Psoas muscle (tissue), 8 donors: ENCODE measurements around the gene C16orf82. TPM values are rescaled to one million over a fixed set of nuclear protein-coding genes. Genes with fewer than 3 reads are reported as not detected.

ENCODE experiments used
- ATAC-seq, 4 donors: fragments of 200-7000 bp; cut with Tn5 transposase; one replicate each; pipeline ENCODE4 v1.9.1; 2020; ENCODE audit warnings: moderate library complexity in 3 of 4, mild to moderate bottlenecking in 2 of 4
- DNase-seq, 2 donors: peaks; one replicate each; pipeline ENCODE4 v3.0.0-alpha.2; 2020
- H3K27ac ChIP-seq: fragments of 200-600 bp; one replicate; pipeline ENCODE4 v1.8.0; 2022
- H3K27me3 ChIP-seq, 3 donors: fragments of 200-600 bp in 1 of 3; one replicate each; pipeline versions ENCODE4 v1.6.1 to v1.8.0; 2013 to 2022; ENCODE audit warnings: low read length in 2 of 3, mild to moderate bottlenecking in 2 of 3, moderate library complexity in 1 of 3; ENCODE audit not compliant: insufficient read depth in 3 of 3
- H3K36me3 ChIP-seq, 2 donors: fragments of 200-600 bp in 1 of 2; one replicate each; pipeline versions ENCODE4 v1.6.1 to v1.8.0; 2013 to 2022; ENCODE audit warnings: low read depth in 1 of 2, mild to moderate bottlenecking in 1 of 2, moderate library complexity in 1 of 2; ENCODE audit not compliant: insufficient read depth in 1 of 2
- H3K4me1 ChIP-seq: fragments of 200-600 bp; one replicate; pipeline ENCODE4 v1.8.0; 2022
- H3K4me3 ChIP-seq: fragments of 200-600 bp; one replicate; pipeline ENCODE4 v1.8.0; 2022; ENCODE audit warnings: mild to moderate bottlenecking
- H3K9me3 ChIP-seq: fragments of 200-600 bp; one replicate; pipeline ENCODE4 v1.8.0; 2022
- WGBS, 3 donors: extraction: QIAGEN DNeasy Blood & Tissue Kit; methylation state at CpG; one replicate each; pipeline versions ENCODE4 v1.1.6 to v1.1.7; 2013; 5-methylcytosine and 5-hydroxymethylcytosine counted together
- intact Hi-C, 2 donors: fragments of 100-400 bp; cut with DNase I; formaldehyde crosslinking; loops; one replicate each; pipeline versions ENCODE4 v1.11.0 to v1.14.2; 2022
- polyA plus RNA-seq, 3 donors: library from polyadenylated mRNA; stranded (reverse); fragments of 200-250 nt; gene quantifications; one replicate each; pipeline ENCODE4 v1.2.3, GENCODE V29; 2013
- total RNA-seq, 4 donors: library from RNA; stranded (reverse); fragmentation: NEBNext Ultra II Directional in 2 of 4; extraction: Animal tissue kit (Norgen Biotek cat#: 25700) in 2 of 4; gene quantifications; one replicate each; pipeline versions ENCODE4 v1.2.1 to v1.2.4, GENCODE V29; 2021 to 2023
- TF ChIP-seq, protein P1 (sequence below): fragments of 200-600 bp; IDR thresholded peaks from one replicate; pipeline ENCODE4 v1.8.0; 2022; ENCODE audit warnings: antibody characterized with exemption
- donor health status: healthy with polysubstance abuse.
- donor health status: DM: no; HTN: no; CAD: no; lungs with moderate emphysema.
- donor health status: Bipolar disorder and iron deficiency.
- donor health status: healthy.
- donor health status: DM: yes; HTN: yes; CAD: no.
- donor health status: DM: no; HTN: no; CAD: no.
- donor health status: DM: no; HTN: no; CAD: no.
- donor health status: DM: yes; HTN: yes; CAD: no.

C16orf82 gene
- total and polyA plus RNA-seq, 7 donors, result not detected

DNA sequence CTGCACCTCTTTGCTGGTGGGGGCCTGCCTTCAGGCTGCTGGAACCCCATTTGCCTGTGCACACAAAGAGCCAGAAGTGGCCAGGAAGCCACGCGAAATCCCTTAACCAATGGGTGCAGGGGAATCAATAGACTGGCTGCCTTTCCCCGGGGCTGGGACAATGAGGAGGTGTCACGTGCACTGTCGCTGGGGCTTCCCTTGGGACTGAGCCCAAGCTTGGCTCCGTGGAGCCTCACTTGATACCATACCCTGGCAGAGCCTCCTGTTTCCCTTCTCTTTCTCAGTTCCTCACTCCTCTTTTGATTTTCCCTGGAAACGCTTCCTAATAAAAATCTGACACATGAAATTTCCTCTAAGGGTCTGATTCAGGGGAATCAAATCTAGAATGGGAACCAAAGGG is 38.8 kb upstream of the C16orf82 start:
- peaks cover 0 to 2% (median 0%) of the 10 kb centered on the region in 3 donors for H3K27me3 ChIP-seq
- DNase-seq (no peak), ATAC-seq (no peak)
- H3K9me3 ChIP-seq, result no peaks in the 10 kb centered on the region
- WGBS, 3 donors, result 47 to 49% (median 48%) methylated on average over 7 of the region's 7 CpGs
- TF ChIP-seq, protein P1, sequence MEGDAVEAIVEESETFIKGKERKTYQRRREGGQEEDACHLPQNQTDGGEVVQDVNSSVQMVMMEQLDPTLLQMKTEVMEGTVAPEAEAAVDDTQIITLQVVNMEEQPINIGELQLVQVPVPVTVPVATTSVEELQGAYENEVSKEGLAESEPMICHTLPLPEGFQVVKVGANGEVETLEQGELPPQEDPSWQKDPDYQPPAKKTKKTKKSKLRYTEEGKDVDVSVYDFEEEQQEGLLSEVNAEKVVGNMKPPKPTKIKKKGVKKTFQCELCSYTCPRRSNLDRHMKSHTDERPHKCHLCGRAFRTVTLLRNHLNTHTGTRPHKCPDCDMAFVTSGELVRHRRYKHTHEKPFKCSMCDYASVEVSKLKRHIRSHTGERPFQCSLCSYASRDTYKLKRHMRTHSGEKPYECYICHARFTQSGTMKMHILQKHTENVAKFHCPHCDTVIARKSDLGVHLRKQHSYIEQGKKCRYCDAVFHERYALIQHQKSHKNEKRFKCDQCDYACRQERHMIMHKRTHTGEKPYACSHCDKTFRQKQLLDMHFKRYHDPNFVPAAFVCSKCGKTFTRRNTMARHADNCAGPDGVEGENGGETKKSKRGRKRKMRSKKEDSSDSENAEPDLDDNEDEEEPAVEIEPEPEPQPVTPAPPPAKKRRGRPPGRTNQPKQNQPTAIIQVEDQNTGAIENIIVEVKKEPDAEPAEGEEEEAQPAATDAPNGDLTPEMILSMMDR, result no peak
- no peak overlapping the region for H3K4me3 ChIP-seq
- no peaks in the 10 kb centered on the region for H3K4me1 ChIP-seq
- no peaks in the 10 kb centered on the region for H3K36me3 ChIP-seq
- no peak overlapping the region for H3K27ac ChIP-seq
- intact Hi-C loops, result no loop called here

DNA sequence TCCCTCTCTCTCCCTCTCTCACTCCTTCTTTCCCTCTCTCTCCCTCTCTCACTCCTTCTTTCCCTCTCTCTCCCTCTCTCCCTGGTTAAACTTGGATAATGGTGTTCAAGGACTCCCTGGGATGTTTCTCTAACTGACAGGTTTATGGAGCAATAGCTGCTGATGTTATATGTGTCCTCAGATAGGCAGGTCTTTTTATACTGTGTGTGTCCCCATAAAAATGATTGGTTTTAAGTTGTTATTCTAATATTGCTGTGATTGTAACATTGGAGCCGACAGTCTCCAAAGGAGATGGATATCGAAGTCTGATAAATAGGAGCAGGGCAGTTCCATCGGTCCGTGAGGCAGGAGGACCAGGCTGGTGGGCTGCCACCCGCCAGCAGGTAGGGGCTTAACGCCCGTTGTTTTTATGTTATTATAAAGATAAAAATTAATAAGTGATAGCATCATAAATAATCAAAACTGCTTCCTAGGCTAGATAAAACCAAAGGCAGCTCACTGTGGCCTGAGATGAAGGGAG is 38.1 kb upstream of the C16orf82 start:
- ATAC-seq (no peak), DNase-seq (no peak)
- no peak overlapping the region for H3K27ac ChIP-seq
- no peaks in the 10 kb centered on the region for H3K4me1 ChIP-seq
- intact Hi-C loops, result no loop called here
- no peaks in the 10 kb centered on the region for H3K36me3 ChIP-seq
- WGBS, 3 donors, result 83 to 87% (median 85%) methylated on average over 7 of the region's 7 CpGs
- TF ChIP-seq, protein P1, result no peak
- H3K9me3 ChIP-seq, result no peaks in the 10 kb centered on the region
- H3K27me3 ChIP-seq, result peaks cover 0 to 2% (median 0%) of the 10 kb centered on the region in 3 donors
- H3K4me3 ChIP-seq, result no peak overlapping the region

DNA sequence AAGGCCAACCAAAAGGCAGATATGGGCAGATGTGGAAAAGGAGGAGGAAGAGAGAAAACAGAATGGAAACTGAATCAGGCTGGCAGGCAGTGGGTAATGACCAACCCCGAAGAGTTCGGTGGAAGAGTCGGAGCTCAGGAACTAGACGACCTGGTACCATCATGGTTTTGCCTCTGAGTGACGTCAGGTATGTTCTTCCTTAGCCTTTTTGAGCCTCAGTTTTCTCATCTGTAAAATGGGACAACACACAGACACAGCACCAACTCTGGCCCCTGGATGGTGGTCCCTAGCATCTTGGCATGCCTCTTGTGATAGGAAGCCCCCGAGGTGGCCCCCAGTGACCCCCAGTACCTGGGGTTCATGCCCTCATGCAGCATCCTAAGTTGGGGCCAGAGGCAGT is 37.2 kb upstream of the C16orf82 start:
- H3K36me3 ChIP-seq, result no peaks in the 10 kb centered on the region
- 82 to 86% (median 85%) methylated on average over 6 of the region's 6 CpGs for WGBS, 3 donors
- TF ChIP-seq, protein P1, result no peak
- DNase-seq, result no peak
- H3K4me3 ChIP-seq, result no peak overlapping the region
- H3K27me3 ChIP-seq, result peaks cover 0 to 2% (median 0%) of the 10 kb centered on the region in 3 donors
- H3K27ac ChIP-seq, result no peak overlapping the region
- H3K9me3 ChIP-seq, result no peaks in the 10 kb centered on the region
- H3K4me1 ChIP-seq, result no peaks in the 10 kb centered on the region
- ATAC-seq, result no peak
- intact Hi-C loops, result no loop called here

DNA sequence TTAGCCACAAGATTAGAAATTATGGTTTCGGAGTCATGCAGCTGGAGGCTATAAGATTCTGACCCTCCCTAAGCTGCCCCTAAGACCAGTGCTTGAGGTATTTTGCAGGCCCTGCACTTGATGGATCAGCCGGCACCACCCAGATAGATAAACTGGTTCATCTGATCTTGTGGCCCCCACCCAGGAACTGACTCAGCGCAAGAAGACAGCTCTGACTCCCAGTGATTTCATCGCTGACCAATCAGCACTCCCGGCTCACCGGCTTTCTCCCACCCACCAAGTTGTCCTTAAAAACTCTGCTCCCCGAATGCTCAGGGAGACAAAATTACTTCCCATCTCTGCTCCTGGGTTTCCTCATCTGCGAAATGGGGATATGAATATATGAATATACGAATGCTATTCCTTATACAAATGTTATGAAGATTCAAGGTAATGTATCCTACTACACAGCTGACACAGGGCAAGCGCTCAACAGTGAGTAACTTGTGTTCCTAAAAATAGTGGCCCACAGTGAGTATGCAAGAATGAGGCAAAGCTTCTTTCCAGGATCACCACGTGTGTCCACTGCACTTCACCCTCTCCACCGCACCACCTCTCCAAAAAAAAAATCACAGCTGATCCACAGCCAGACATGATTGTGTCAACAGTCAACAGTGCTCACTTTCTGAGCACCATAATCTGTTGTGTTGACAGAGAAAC is 33.3 kb upstream of the C16orf82 start:
- WGBS, 3 donors, result 87 to 91% (median 87%) methylated on average over 12 of the region's 12 CpGs
- Histone ChIP-seq H3K4me3 (no peak overlapping the region), H3K27ac (no peak overlapping the region), H3K27me3 (peaks cover 0 to 2% (median 0%) of the 10 kb centered on the region in 3 donors), H3K9me3 (no peaks in the 10 kb centered on the region), H3K36me3 (no peaks in the 10 kb centered on the region), H3K4me1 (no peaks in the 10 kb centered on the region)
- TF ChIP-seq, protein P1, result no peak
- ATAC-seq (no peak), DNase-seq (no peak)
- intact Hi-C loops, result no loop called here
